22Rv1 (cell line): ENCODE data around the gene PDZRN3.

Source experiments
- H3K27ac ChIP-seq: fragments of 450-650 bp; 2 replicates; pipeline ENCODE4 v1.5.1; 2017
- ZFX ChIP-seq: fragments of 450-650 bp; IDR thresholded peaks from 2 replicates; pipeline ENCODE4 v1.6.1; 2017; ENCODE audit warnings: antibody characterized with exemption, borderline replicate concordance
- TF ChIP-seq, protein P1 (sequence below): fragments of 450-650 bp; IDR thresholded peaks from 2 replicates; pipeline ENCODE4 v1.5.1; 2017; ENCODE audit warnings: mild to moderate bottlenecking

PDZRN3 gene

DNA sequence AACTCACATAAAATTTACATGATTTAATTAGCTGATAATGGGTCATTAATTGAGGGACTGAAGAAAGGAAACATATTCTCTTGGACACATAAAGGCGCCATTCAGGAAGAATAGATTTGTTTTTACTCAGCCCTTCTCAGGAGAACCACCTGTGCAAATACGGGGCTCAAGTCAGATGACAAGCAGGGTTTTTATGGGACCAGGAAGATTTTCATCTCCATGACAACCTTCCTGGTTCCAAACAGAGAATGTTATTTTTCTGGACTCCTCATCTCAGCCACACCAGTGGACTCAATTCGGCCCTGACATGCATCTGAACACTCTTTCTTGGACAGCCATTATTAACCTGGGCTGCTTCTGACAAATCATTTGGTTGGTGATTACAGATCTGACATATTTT is 120.5 kb downstream of the PDZRN3 start:
- TF ChIP-seq, protein P1, sequence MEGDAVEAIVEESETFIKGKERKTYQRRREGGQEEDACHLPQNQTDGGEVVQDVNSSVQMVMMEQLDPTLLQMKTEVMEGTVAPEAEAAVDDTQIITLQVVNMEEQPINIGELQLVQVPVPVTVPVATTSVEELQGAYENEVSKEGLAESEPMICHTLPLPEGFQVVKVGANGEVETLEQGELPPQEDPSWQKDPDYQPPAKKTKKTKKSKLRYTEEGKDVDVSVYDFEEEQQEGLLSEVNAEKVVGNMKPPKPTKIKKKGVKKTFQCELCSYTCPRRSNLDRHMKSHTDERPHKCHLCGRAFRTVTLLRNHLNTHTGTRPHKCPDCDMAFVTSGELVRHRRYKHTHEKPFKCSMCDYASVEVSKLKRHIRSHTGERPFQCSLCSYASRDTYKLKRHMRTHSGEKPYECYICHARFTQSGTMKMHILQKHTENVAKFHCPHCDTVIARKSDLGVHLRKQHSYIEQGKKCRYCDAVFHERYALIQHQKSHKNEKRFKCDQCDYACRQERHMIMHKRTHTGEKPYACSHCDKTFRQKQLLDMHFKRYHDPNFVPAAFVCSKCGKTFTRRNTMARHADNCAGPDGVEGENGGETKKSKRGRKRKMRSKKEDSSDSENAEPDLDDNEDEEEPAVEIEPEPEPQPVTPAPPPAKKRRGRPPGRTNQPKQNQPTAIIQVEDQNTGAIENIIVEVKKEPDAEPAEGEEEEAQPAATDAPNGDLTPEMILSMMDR: no peak
- no peak for TF ChIP-seq ZFX
- no peak overlapping the region for H3K27ac ChIP-seq

DNA sequence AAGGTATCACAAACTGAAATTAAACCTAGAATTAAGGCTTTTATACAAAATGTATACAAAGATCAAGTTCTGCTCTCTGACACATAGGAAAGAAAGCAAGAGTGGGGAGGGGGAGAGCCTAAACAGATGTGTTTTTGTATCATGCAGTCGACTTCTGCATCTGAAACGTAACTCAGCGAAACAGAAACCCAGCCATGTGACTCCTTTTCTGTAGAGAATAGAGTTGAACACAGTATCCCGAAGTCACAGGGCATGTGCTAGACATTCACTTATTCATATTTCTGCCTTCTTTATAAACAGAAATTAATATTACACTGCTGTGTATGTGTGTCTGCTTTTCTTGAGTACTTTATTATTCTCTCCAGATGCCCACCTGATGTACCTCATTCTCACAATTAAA is 121.0 kb downstream of the PDZRN3 start:
- TF ChIP-seq ZFX: no peak
- TF ChIP-seq, protein P1: no peak
- H3K27ac ChIP-seq: no peak overlapping the region

DNA sequence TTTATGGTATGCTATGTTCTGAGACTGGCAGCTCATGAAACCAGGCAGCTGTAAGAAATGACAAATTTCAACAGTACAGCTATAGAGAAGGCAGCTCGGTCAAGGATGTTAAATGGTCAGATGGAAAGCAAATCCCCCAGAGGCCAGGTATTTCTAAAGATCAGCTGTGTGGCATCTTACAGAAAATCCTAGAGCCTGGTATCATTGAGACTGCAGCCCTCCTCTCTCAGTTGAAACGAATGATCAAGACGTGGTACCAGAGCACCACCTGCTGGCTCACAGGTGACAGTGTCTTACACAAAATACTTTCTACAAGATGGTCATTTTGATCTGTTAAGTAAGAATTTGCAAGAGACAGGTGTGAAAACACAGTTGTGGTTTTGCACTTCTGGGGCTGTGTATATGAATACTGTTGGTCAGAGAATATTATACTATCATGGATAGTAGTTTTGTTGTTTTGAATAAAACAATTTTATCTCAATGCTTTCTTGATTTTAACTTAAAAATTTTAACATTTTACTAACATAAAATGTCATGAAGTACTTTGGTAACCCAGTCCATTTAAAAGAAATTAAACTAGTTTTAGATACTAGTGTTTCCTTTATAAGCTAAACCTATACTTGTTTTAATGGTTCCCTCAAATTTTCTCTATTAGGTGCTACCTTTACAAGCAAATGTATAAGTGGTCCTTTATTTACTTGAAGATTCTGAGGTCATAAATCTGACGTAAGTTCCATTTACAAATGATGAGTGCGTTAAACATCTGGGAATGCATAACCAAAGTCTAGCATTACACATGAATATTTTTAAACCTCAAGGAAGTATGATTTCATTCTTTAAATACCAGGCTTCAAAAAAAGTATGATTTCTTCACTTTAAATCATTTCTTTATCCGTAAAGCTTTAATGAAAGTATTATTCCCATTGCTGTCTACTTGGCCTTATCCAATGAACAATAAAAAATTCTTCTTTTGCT is 121.8 kb downstream of the PDZRN3 start:
- no peak for TF ChIP-seq ZFX
- TF ChIP-seq, protein P1: peak; percentile 88
- no peak overlapping the region for H3K27ac ChIP-seq

DNA sequence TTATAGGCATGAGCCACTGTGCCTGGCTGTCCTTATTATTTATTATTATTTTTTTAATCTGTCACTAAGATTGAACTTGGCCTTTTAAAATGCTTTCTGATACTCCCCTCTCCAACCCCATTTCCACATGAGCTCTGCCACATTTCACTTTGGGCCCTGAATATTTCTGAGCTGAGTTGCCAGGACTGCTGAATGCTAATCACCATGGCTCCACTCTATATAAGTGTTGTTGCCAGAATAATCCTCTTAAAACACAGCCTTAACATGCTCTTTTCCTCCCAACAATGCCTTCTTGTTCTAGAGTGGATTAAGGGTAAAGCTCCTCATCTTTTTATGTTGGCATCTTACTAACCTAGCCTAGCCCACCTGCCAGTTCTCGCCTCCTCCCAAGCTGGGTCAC is 124.4 kb downstream of the PDZRN3 start:
- H3K27ac ChIP-seq: no peak overlapping the region
- TF ChIP-seq, protein P1: no peak
- no peak for TF ChIP-seq ZFX

DNA sequence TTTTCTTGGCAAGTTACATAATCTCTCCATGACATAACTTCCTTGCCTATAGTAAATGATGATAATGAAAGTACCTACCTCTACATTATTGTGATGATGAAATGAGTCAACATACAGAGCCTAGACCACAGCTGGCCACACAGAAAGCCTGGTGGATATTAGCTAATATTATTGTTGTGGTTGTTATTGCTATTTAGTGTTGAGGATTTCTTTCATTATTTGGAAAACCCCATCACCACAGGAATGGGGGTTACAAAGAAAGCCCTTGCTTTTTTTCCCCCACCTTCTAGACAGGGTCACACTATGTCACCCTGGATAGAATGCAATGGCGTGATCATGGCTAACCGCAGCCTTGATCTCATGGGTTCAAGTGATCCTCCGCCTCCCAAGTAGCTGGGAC is 125.0 kb downstream of the PDZRN3 start:
- no peak for TF ChIP-seq ZFX
- TF ChIP-seq, protein P1: no peak

DNA sequence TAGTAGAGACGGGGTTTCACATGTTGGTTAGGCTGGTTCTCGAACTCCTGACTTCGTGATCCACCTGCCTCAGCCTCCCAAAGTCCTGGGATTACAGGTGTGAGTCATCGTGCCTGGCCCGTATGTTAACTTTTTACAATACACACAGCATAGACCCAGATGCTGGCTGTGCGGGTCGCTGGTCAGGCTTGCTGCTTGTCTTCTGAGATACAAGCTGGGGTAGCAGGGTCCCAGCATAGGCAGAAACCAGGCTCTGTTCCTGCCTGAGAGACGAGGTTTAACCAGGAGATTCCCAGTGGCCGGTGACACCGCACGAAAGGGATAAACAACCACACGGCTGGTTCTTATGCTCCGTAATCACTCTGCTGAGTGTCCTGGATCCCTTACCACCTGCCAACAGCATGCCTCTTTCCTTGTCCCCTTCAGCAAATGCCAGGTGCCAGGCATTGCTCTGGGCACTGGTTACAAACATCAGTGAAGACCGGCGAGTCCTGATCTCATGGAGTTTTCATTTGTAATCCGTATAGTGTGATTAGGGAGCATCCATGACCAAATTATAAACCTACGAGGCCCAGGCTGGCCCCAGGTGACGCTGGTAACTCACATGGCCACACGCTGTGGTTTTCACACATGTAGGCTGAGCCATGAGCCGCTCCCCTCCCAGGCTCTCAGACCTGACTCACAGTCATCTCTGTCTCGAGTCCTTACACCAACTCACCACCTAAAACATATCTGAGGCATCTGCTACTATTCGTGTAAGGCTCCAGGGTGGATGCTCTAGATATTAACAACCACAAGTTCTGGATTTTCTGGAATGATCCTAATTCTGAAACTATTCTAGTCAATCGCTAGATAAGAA is 125.7 kb downstream of the PDZRN3 start:
- H3K27ac ChIP-seq: no peak overlapping the region
- TF ChIP-seq ZFX: no peak
- TF ChIP-seq, protein P1: no peak

More for the DNA sequence above, 125.0 kb downstream of the PDZRN3 start:
- no peak overlapping the region for H3K27ac ChIP-seq
